Measurements from ENCODE around the gene BLOC1S3.

- TF ChIP-seq CTCF (IDR thresholded peaks at IDR 0.05; ENCODE audit: low read depth, low read length, poor library complexity, severe bottlenecking) (no peak), EZH2phosphoT487 (IDR thresholded peaks at IDR 0.05; ENCODE audit: borderline replicate concordance, low read length) (no peak)
These were observed 22.0 kb downstream of the BLOC1S3 start for GRCh38 chr19:45200568-45200967.

Measured in DOHH2 (cell line).